H4 (cell line): ENCODE data around the gene MYO15A. TPM values are rescaled to one million over a fixed set of nuclear protein-coding genes. Genes with fewer than 3 reads are reported as not detected.

Source experiments
- DNase-seq: peaks from one replicate; pipeline ENCODE4 v3.0.0-alpha.2; 2015; ENCODE audit warnings: low spot score
- total RNA-seq: library from RNA; depleted of rRNA; stranded (reverse); fragments of >200 nt; shearing (Covaris generic); gene quantifications from 2 replicates; pipeline ENCODE4 v1.2.3, GENCODE V29; 2014

Gene MYO15A
- total RNA-seq, 1 experiment from 2014 or later, result under 0.01 TPM

GRCh38 chr17:18101828-18102227 is 6.7 kb upstream of the MYO15A start:
- DNase-seq, result no peak

GRCh38 chr17:18102640-18103039 is 5.9 kb upstream of the MYO15A start:
- no peak for DNase-seq

GRCh38 chr17:18105027-18105426 is 3.5 kb upstream of the MYO15A start:
- DNase-seq, result no peak

- DNase-seq, result no peak
Measured at GRCh38 chr17:18105595-18105994, 3.0 kb upstream of the MYO15A start.

- DNase-seq, result no peak
Measured at GRCh38 chr17:18106211-18106610, 2.3 kb upstream of the MYO15A start.

- DNase-seq, result no peak
Measured at GRCh38 chr17:18107061-18107790, 1.3 kb upstream of the MYO15A start.

GRCh38 chr17:18107971-18108370 is 585 bp upstream of the MYO15A start:
- DNase-seq, result no peak

GRCh38 chr17:18109935-18110485 is 1.5 kb downstream of the MYO15A start:
- DNase-seq, result no peak

- DNase-seq, result no peak
Measured at GRCh38 chr17:18110636-18111145, 2.1 kb downstream of the MYO15A start.

GRCh38 chr17:18111330-18111971 is 2.9 kb downstream of the MYO15A start:
- DNase-seq, result no peak

- no peak for DNase-seq
Measured at GRCh38 chr17:18115517-18115916, 7.0 kb downstream of the MYO15A start.

GRCh38 chr17:18116078-18116477 is 7.5 kb downstream of the MYO15A start:
- no peak for DNase-seq

- DNase-seq, result no peak
Measured at GRCh38 chr17:18117533-18117932, 9.0 kb downstream of the MYO15A start.

GRCh38 chr17:18117982-18118975 is 9.7 kb downstream of the MYO15A start:
- no peak for DNase-seq

GRCh38 chr17:18119166-18119745 is 10.7 kb downstream of the MYO15A start:
- DNase-seq, result no peak

GRCh38 chr17:18119938-18120337 is 11.4 kb downstream of the MYO15A start:
- no peak for DNase-seq

- no peak for DNase-seq
Measured at GRCh38 chr17:18120461-18121017, 12.0 kb downstream of the MYO15A start.

- DNase-seq, result no peak
Measured at GRCh38 chr17:18121144-18121910, 12.8 kb downstream of the MYO15A start.

GRCh38 chr17:18122990-18123753 is 14.6 kb downstream of the MYO15A start:
- no peak for DNase-seq
